K562 (cell line): ENCODE data around the gene DNMT3A. TPM values are rescaled to one million over a fixed set of nuclear protein-coding genes. Genes with fewer than 3 reads are reported as not detected.

Experiments
- BCOR ChIP-seq: fragments of 450-650 bp; IDR thresholded peaks from 2 replicates; pipeline ENCODE4 v1.6.1; 2016
- ELK1 ChIP-seq: sonication (generic); formaldehyde crosslinking; IDR thresholded peaks from 2 replicates; pipeline ENCODE4 v1.8.1; 2022; ENCODE audit warnings: missing genetic modification reagents
- NR2F6 ChIP-seq: fragments of 450-650 bp; formaldehyde crosslinking; IDR thresholded peaks from 2 replicates; pipeline ENCODE4 v1.4.0; 2020; ENCODE audit warnings: mild to moderate bottlenecking
- PHTF2 ChIP-seq: fragments of 250-450 bp; sonication (Bioruptor Pico); IDR thresholded peaks from 2 replicates; pipeline ENCODE4 v1.5.0; 2021; ENCODE audit warnings: mild to moderate bottlenecking
- POLR2AphosphoS2 ChIP-seq: IDR thresholded peaks from 2 replicates; pipeline ENCODE4 v1.6.1; 2012; ENCODE audit warnings: low read length, improper control_type of control experiment
- RBM25 ChIP-seq: fragments of 200-400 bp; formaldehyde crosslinking; IDR thresholded peaks from 2 replicates; pipeline ENCODE4 v1.6.1; 2018; ENCODE audit warnings: low read length, low read depth, moderate library complexity; ENCODE audit not compliant: severe bottlenecking
- RFX1 ChIP-seq: fragments of 450-650 bp; IDR thresholded peaks from 2 replicates; pipeline ENCODE4 v1.6.1; 2016; ENCODE audit warnings: mild to moderate bottlenecking, moderate library complexity
- SLC30A9 ChIP-seq: fragments of 250-450 bp; sonication (Bioruptor Pico); IDR thresholded peaks from 2 replicates; pipeline ENCODE4 v1.8.0; 2022; ENCODE audit warnings: mild to moderate bottlenecking, moderate library complexity
- SRSF1 ChIP-seq: fragments of 200-400 bp; formaldehyde crosslinking; IDR thresholded peaks from 2 replicates; pipeline ENCODE4 v1.6.1; 2017; ENCODE audit warnings: mild to moderate bottlenecking, low read depth, low read length, moderate library complexity
- ZFP30 ChIP-seq: fragments of 250-450 bp; sonication (Bioruptor Pico); IDR thresholded peaks from 2 replicates; pipeline ENCODE4 v1.8.0; 2022; ENCODE audit warnings: moderate library complexity, mild to moderate bottlenecking, inconsistent platforms, borderline replicate concordance
- ZNF232 ChIP-seq: sonication (generic); formaldehyde crosslinking; IDR thresholded peaks from 2 replicates; pipeline ENCODE4 v1.8.0; 2022; ENCODE audit warnings: mild to moderate bottlenecking, missing genetic modification reagents
- ZNF398 ChIP-seq: fragments of 250-450 bp; sonication (Bioruptor Pico); IDR thresholded peaks from 2 replicates; pipeline ENCODE4 v1.8.0; 2021; ENCODE audit warnings: moderate library complexity, mild to moderate bottlenecking, inconsistent platforms
- ZNF431 ChIP-seq: sonication (generic); formaldehyde crosslinking; IDR thresholded peaks from 2 replicates; pipeline ENCODE4 v1.8.0; 2022; ENCODE audit warnings: mild to moderate bottlenecking, missing genetic modification reagents
- ZNF449 ChIP-seq: fragments of 250-450 bp; sonication (Bioruptor Pico); IDR thresholded peaks from 2 replicates; pipeline ENCODE4 v1.8.0; 2022; ENCODE audit warnings: moderate library complexity, mild to moderate bottlenecking, inconsistent platforms
- polyA plus RNA-seq, 8 experiments: library from polyadenylated mRNA; depleted of rRNA in 4 of 8; stranded (reverse) in 5 of 8; unstranded in 3 of 8; fragments of >200 nt; fragmentation: Nextera tagmentation in 2 of 8; fragmentation: Illumina TruSeq in 1 of 8; extraction: Ambion mirVana in 2 of 8; extraction: Trizol in 1 of 8; gene quantifications; 2 replicates each; pipeline versions ENCODE4 v1.2.1 to v1.2.3, GENCODE V29; 2011 to 2014; ENCODE audit warnings: inconsistent platforms in 1 of 8, missing spikeins in 1 of 8
- total RNA-seq, 7 experiments: library from RNA; depleted of rRNA in 6 of 7; stranded (reverse); fragments of >200 nt in 6 of 7; fragmentation: Illumina TruSeq in 2 of 7; extraction: Trizol in 2 of 7; gene quantifications; 2 replicates each; pipeline versions ENCODE4 v1.2.1 to v1.2.3, GENCODE V29; 2011 to 2021; ENCODE audit warnings: low replicate concordance in 1 of 7
- TF ChIP-seq, protein P1 (sequence below): fragments of 200-400 bp; formaldehyde crosslinking; IDR thresholded peaks from 2 replicates; pipeline ENCODE4 v1.6.1; 2017; ENCODE audit warnings: mild to moderate bottlenecking, low read depth, low read length, moderate library complexity
- TF ChIP-seq, protein P2 (sequence below): conservative IDR thresholded peaks from 2 replicates; pipeline ENCODE4 v1.6.1; 2011; ENCODE audit warnings: low read depth, mild to moderate bottlenecking, low read length; ENCODE audit not compliant: control insufficient read depth
- TF ChIP-seq, protein P3 (sequence below): IDR thresholded peaks from 3 replicates; pipeline ENCODE4 v1.6.1; 2011; ENCODE audit warnings: borderline replicate concordance, mild to moderate bottlenecking; ENCODE audit not compliant: insufficient read length, insufficient read depth

The DNMT3A gene
- total and polyA plus RNA-seq, 9 of the 15 experiments (the other 6 are each of a cell fraction or from before 2014, with no cell fraction given), result 3.0 to 16.0 (median 6.1) TPM

DNA sequence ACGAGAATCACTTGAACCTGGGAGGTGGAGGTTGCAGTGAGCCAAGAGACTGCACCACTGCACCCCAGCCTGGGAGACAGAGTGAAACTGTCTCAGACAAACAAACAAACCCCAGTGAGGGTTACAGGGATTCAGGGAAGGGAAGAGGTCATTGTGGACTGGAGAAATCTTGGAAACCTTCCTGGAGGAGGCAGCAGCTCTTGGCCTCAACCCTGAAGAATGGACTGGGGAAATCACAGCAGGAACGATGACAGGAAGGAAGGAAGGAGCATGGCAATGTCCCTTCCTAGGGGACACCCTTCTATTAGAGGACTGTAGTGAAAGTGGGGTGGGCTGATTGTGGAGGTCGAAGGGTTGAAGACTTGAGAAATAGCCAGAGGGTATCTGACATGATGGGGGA is 72.5 kb downstream of the DNMT3A start (continued):
- TF ChIP-seq, protein P1, sequence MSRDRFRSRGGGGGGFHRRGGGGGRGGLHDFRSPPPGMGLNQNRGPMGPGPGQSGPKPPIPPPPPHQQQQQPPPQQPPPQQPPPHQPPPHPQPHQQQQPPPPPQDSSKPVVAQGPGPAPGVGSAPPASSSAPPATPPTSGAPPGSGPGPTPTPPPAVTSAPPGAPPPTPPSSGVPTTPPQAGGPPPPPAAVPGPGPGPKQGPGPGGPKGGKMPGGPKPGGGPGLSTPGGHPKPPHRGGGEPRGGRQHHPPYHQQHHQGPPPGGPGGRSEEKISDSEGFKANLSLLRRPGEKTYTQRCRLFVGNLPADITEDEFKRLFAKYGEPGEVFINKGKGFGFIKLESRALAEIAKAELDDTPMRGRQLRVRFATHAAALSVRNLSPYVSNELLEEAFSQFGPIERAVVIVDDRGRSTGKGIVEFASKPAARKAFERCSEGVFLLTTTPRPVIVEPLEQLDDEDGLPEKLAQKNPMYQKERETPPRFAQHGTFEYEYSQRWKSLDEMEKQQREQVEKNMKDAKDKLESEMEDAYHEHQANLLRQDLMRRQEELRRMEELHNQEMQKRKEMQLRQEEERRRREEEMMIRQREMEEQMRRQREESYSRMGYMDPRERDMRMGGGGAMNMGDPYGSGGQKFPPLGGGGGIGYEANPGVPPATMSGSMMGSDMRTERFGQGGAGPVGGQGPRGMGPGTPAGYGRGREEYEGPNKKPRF, result no peak
- TF ChIP-seq PHTF2 (no peak), ZNF431 (CRISPR knock-in tag) (no peak), NR2F6 (CRISPR knock-in tag) (no peak), ZFP30 (CRISPR knock-in tag) (no peak), BCOR (0 out of 2 replicates have a peak, but pooled peaks have one; percentile 22), POLR2AphosphoS2 (no peak), RBM25 (peak; percentile 21), ELK1 (CRISPR knock-in tag) (no peak), SRSF1 (no peak), RFX1 (no peak), ZNF232 (CRISPR knock-in tag) (no peak), ZNF398 (CRISPR knock-in tag) (no peak), ZNF449 (CRISPR knock-in tag) (no peak), SLC30A9 (CRISPR knock-in tag) (no peak)
- TF ChIP-seq, protein P2, sequence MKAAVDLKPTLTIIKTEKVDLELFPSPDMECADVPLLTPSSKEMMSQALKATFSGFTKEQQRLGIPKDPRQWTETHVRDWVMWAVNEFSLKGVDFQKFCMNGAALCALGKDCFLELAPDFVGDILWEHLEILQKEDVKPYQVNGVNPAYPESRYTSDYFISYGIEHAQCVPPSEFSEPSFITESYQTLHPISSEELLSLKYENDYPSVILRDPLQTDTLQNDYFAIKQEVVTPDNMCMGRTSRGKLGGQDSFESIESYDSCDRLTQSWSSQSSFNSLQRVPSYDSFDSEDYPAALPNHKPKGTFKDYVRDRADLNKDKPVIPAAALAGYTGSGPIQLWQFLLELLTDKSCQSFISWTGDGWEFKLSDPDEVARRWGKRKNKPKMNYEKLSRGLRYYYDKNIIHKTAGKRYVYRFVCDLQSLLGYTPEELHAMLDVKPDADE, result no peak
- TF ChIP-seq, protein P3, sequence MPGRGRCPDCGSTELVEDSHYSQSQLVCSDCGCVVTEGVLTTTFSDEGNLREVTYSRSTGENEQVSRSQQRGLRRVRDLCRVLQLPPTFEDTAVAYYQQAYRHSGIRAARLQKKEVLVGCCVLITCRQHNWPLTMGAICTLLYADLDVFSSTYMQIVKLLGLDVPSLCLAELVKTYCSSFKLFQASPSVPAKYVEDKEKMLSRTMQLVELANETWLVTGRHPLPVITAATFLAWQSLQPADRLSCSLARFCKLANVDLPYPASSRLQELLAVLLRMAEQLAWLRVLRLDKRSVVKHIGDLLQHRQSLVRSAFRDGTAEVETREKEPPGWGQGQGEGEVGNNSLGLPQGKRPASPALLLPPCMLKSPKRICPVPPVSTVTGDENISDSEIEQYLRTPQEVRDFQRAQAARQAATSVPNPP, result no peak
